HPDE6-E6E7 (cell line): Measurements from ENCODE around the gene TLCD3A.
A peak's percentile ranks its signal among the peaks of the same experiment; 100 is the strongest.
"Not testable (repeated sequence)": the region's sequence is repeated elsewhere in the genome, so short reads cannot be mapped to it uniquely, and the experiment has no call there.

ENCODE experiments used
- DNase-seq: peaks from one replicate; pipeline ENCODE4 v3.0.0; 2011; ENCODE audit warnings: missing footprints; ENCODE audit errors: extremely low spot score

The TLCD3A gene

DNA sequence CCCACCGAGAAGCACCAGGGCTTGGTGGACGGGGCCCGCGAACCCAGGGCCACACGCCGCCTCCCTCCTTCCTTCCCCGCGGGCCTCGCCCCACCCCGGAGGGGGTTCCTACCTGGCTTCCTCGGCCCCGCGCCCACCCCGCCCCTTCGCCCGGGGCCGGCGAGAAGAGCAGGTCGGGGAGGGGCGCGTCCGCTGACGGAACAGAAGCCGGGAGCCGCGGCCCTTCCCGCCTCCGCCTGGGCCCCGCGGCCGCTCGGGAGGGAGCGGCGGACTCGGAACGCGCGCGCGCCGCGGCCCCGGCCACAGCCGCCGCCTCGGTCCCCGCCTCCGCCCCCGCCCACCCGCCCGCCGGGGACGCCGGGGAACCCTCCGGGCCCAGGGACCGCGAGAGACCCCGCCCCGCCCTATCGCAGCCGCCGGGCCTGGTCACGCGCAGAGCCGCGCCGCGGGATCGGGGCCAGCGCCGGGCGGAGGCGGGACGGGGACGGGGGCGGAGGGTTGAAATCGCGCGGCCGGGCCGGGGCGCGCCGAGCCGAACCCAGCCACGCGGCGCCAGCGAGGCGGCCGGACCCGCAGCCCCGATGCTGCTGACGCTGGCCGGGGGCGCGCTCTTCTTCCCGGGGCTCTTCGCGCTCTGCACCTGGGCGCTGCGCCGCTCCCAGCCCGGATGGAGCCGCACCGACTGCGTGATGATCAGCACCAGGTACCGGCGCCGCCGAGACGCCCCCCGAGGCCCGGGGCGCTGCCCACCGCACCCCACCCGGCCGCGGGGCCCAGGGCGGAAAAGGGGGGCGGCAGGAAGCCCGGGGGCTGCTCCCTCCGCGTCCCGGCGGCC lies at the start of gene TLCD3A:
TSS of gene TLCD3A (plus strand) at position 530 of the 835 bp plus-strand sequence. CDS start at position 582, 52 bp downstream.
- DNase-seq = no peak

DNA sequence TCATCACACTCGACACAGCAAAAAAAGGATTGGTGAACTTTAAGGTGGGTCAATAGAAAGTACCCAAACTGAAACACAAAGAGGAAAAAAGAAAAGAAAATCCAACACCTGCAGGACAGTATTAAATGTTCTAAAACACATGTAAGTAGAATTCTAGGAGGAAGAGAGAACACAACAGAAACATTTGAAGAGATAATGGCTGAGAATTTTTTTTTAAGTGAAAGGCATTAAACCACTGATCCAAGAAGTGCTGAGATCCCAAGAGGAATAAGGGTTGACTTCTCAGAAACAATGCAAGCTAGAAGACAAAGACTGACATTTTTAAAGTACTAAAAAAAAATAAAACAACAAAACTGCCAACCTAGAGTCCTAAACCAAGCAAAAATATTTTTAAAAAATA lies 49.4 kb upstream of the TLCD3A start:
- no peak for DNase-seq

DNA sequence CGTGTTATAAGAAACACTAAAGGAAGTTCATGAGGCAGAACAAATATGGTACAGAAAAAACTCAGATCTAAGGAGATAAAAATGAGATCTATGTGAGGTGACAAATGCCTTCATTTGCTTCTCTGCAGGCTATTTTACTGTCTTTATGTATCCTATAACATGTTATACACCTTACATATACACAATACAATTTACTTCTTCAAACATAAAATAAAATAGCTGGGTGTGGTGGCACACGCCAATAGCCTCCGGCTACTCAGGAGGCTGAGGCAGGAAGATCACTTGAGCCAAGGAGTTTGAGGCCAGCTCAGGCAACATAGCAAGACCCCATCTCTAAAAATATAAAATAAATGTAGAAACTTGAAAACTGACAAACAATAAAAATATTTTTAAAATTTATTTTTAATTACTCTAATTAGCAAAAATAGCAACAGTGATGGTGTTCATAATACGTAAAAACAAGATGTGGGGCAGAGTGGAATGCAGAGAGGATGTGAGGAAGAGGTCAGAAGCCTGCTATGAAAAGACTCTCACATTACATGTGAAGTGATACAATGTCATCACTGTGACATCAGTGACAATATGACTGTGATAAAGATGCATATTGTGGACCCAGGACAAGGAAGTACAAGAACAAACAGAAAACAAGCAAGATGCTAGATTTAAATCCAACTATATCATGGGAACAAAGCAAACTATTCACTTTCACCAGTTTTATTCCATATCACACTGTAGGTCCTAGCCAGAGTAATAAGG lies 48.7 kb upstream of the TLCD3A start:
- no peak for DNase-seq

DNA sequence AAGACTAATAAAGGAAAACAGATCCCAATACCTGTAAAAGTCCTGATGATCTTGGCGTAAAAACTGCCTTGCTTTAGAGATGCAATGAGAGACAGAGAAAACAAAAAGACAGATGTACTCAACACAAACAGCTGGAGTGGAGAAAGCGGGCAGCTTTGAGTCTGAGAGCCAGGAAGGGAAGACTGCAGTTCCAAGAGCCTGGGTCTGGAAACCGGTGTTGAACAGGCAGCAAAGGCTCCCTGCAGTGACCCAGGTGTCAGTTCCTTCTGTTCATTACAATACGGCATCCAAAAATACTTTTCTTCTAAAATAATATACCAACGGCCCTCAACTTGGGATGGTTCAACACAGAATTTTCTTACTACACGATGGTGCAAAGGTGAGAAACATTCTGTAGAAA lies 47.4 kb upstream of the TLCD3A start:
- no peak for DNase-seq

DNA sequence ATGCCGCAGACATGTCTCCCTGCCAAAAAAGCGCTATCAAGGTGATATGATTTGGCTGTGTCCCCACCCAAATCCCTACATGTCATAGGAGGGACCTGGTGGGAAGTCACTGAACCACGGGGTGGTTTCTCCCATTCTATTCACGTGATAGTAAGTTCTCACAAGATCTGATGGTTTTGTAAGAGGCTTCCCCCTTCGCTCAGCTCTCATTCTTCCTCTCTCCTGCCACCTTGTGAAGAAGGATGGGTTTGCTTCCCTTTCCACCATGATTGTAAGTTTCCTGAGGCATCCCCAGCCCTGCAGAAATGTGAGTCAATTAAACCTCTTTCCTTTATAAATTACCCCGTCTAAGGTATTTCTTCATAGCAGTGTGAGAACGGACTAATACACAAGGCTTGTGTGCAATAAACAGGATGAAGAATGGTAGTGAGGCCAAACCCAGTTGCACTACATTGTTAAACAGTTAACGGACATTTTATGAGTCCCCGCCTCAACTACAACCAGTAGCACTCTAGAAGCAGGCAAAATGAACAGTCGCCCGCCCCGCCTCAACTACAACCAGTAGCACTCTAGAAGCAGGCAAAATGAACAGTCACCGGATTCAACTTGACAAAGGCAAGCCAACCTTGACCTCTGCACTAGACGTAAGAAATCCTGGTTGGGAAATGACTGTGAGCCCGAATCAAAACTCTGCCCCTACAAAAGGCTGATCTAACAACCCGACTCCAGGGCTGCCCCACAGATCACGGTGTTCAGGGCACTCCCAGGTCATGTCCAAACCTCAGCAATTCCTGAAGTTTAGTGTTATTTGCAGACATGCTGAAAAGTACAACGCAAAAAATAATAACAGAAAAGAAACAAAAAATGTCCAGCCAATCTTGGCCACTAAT lies 44.1 kb upstream of the TLCD3A start:
- DNase-seq = no peak

DNA sequence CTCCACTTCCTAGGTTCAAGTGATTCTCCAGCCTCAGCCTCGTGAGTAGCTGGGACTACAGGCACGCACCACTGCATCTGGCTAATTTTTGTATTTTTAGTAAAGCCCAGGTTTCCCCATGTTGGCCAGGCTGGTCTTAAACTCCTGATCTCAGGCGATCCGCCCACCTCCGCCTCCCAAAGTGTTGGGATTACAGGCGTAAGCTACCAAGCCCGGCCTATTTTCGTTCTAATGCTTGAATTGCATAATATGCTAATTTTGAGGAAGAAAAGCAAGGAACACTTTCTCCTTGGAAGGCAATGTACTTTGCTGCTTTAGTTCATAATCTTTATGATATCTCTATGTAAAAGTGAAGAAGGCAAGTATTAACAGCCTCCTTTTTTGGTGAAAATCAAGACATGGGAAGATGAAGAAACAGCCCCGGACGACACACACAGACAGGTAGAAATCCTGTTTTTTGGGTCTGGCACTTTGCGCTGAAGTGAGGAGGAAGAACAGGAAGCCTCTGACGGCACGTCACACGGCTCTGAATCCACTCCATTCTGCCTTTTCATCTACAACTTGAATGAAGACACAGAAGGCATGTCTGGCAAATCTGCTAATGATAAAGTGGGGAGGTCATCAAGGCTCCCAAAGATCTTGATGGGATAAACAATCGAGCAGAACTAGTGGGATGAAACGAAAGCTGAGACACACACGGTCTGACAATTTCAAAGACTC lies 42.7 kb upstream of the TLCD3A start:
- DNase-seq = no peak

DNA sequence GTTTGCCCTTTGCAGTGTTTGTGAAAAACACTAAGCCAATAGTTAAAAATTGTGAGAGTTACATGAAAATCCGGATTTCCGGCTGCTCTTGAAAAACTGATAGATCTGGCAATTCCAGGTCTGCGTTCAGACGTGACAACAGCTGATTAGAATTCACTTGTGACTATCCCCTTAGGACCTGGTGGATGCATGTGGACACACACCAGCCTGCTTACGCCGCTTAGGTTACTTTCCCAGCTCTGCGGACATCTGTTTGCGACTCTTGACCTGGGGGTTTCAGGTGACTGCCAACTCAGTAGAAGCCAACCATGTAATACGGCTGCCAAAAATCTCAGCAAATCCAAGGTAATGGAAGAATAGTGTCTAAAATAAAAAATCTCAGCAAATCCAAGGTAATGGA lies 42.0 kb upstream of the TLCD3A start:
- no peak for DNase-seq

DNA sequence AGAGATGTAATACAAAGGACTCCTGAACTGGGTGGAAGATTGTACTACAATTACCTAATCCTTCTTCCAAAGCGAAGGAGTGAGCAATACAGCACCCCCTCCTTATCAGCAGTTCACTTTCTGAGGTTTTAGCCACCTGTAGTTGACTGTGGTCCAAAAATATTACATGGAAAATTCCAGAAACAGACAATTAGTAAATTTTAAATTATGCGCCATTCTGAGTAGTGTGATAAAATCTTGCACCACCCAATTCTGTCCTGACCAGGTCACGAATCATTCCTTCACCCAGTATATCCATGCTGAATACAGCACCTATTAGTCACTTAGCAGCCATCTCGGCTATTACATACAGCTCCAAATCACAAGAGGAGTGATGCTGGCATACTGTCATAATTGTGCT lies 41.0 kb upstream of the TLCD3A start:
- DNase-seq = no peak

DNA sequence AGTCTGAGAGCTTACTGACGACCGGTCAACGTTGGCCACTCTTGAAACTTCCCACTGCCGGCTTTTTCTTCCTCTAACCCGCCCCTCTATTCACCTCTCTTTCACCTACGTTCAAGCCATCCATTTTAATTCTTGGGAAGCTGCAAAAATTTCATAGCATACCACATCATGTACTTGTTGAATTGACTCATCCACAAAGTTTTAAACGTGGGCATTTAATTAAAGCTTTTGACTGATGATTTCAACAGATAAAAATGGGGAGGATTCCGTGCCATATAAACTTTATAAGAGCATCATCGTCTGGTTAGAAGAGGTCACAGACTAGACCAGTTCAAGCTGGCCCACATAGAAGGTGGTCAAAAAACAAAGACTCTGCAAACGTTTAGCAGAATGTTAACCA lies 40.3 kb upstream of the TLCD3A start:
- DNase-seq = no peak

DNA sequence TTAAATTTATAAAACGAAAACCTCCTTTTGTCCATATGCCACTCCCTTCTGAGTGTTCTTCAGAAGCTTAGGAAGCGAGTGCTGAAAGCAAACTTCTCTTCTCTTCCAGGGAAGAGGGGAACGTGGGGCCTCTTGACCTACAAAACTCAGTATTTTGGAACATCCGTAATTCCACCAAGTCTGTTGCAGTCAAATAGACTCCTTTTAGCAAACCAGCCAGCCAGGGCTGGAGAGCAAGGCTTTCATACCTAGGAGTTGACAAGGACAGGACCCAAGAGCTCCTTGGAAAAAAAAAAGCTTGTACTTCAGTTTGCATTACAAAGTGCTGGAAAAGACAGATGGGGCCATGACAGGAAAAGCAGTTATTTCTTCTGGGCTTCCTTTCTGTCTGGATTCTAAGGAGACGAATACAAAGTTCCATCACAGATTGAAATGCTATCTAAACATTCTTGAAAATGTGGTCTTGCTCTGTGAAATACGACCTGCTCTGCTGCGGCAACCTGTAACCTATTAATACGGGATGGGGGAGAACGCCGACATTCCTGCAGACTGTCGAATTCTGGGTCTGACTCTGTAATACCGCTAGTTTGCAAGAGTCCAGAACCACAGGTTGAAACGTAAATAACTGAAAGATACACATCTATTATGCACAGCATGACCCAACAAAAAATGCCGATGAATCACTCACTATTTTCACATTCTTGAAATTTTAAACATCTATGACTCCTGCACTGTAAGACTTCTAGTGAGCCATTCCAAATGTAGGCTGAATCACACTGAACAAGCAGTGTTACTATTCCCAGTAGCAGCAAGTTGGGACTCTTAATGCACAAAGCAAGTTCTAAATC lies 38.4 kb upstream of the TLCD3A start:
- peak; percentile 84 for DNase-seq

DNA sequence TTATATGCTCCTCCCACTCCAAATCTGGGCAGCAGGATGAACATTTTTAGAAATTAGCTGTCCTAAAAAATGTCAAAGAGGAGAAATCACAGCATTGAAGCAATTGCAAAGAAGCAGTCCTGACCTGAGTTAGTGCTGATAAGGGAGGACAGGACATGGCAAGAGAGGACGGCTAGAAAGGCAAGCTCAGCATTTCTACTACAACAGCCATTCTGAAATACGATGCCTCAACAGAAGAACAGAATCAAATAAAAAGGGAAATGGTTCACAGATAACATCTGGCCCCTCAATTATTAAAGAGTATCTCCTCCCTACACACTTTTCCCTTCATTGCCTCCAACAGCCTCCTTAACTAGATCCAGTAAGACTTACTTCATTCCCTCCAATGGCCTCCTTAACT lies 36.0 kb upstream of the TLCD3A start:
- no peak for DNase-seq

DNA sequence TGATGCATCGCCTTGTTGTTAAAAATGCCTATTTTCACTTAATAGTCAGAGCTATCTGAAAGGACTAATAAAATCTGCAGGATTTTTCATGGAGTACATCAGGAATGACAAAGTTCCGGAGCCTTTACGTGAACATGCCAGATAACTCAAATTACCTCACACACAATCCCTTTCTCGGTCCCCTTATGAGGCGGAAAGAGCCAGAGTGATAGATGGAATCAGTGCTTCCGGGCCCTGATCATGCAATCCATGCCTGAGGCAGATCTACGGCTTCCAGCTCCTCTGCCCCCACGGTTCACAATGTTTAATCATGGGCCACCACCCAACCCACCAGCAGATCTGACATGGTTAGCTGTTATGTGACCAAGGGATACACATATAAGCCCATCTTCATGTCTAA lies 34.7 kb upstream of the TLCD3A start:
- no peak for DNase-seq

DNA sequence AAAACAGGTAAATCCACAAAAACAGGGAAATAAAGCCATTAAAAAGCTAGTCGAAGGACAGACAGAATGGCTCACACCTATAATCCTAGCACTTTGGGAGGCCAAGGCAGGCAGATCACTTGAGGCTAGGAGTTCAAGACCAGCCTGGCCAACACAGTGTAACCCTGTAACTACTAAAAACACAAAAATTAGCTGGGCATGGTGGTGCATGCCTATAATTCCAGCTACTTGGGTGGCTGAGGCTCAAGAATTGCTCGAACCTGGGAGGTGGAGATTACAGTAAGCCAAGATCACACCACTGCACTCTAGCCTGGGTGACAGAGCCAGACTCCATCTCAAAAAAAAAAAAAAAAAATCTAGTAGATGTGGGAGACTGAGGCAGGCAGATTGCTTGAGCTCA lies 34.3 kb upstream of the TLCD3A start:
- not testable (repeated sequence) for DNase-seq

DNA sequence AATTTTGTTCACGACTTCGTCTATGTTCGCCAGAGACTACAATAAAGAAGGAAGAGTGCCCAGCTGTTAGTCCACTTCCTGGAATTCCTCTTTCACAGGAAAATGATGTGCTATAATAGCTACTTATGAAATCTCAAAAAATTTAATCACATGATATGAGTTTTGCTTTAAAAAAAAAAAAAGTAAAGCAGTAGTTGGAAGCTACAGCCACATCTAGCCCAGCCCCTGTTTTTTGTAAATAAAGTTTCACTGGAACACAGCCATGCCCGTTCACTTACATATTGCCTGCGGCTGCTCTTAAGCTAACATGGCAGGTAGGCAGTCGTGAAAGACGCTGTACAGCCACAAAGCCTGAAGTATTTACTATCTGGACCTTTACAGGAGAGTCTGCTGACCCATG lies 33.1 kb upstream of the TLCD3A start:
- DNase-seq = no peak

DNA sequence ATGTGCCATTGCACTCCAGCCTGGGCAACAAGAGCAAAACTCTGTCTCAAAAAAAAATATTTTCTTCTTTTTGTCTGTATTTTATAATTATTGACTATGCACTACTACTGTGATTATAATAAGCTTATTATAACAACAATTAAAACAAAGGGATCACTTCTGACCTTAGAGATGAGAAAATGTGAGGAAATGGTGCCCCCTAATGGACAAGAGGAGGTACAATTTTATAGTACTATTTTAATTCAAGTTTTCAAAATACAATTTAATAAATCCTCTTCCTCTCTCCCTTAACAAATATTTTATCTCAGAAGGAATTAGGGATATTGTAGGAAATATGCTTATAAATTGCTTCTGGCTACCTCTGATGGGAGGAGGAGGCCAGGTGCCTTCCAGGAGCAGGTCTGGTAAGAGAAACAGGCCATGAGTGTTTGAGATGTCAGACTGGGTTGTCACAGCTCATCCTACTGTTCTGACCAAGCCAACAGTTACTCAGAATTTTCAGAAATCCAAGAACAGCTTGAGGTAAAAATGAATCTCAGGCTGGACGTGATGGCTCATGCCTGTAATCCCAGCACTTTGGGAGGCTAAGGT lies 31.8 kb upstream of the TLCD3A start:
- DNase-seq = peak; percentile 21

DNA sequence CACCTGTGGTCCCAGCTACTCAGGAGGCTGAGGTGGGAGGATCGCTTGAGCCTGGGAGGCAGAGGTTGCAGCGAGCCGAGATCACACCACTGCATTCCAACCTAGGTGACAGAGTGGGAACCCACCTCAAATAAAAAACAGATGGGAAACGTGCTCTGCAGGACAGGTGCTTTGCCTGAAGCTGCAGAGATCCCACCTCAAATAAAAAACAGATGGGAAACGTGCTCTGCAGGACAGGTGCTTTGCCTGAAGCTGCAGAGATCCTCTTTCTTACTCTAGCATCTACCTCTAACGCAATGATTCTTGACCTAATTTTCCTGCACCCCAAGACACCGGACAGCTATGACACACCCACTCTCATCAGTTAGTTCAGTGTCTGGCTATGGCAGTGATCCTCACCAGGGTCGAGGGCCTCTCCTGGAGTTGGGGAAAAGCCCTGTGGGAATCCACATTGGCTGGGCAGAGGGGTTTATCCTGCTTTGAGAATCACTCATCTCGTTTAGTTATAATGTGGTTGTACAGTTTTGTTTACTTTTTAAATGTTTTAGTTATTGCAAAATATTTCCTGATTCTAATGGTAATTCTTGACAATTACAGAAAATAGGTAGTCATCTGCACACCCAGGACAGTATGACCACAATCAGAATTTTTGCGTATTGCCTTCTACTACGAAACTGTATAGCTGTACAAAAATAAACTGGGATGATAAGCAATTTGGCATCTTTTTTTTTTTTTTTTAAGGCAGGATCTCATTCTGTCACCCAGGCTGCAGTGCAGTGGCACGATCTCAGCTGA lies 29.1 kb upstream of the TLCD3A start:
- no peak for DNase-seq

DNA sequence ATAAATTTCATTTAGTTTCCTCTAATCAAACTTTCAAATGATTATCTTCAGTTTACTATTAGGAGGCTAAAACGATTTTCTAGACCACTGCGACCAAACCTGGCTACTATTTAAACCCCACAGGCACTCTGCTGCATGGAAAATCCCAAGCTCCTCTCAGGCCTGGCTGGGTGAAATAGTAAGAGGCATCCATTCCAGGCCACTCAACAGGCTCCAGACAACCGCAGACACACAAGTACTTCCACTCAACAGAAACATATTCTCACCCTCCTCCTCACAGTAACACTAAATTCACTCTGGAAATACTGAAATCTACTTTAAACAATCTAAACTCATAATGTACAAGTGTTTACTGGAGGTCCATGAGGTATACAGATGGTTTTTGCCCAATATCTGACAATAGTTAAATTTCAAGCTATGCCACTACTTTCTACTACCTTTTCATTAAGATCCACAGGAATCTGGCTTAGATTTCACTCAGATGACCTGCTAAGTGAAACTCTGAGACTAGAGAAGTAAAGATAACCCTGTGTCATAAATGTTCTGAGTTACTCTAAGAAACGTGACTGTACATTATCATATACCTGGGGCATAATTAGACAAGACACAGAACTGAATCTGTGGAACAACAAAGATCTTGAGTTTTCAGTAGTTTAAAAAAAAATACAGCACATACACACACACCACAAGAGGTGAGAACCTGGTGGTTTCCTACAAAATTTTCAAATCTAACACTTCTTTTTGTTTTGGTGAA lies 28.1 kb upstream of the TLCD3A start:
- DNase-seq = no peak

DNA sequence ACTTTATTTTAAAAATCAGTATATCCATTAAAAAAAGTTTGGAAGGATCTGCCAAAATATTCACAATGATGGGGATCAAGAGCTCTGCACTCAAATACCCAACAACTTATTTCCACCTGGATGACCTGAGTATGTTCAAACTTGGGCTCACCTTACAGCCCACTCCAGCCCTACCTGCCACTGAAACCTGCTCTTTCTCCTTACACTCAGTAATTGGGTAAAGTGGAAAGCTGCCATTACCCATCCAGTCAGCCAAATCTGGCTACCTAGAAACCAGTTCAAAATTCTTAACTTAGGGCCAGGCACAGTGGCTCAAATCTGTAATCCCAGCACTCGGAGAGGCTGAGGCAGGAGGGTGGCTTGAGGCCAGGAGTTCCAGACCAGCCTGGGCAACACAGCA lies 27.4 kb upstream of the TLCD3A start:
- no peak for DNase-seq

DNA sequence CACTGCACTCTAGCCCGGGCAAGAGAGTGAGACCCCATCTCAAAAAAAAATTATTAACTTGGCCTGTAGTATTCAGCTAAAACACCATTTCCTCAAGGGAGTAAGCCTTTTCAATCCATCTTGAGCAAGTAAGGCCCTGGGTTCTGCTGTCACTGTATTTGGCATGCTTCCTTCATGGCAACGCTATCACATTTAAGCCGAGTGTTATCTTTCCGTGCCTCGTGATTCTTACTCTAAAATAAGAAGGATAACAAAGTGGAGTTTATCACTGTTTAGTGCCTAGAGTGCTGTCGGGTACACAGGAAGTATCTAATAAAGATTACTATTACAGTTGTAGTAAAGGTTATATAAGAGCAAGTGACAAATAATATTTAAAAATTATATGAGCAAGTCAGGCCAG lies 26.5 kb upstream of the TLCD3A start:
- no peak for DNase-seq
